HepG2 (cell line): ENCODE results near the gene GRIN3B. TPM values are rescaled to one million over a fixed set of nuclear protein-coding genes. Genes with fewer than 3 reads are reported as not detected.

Source experiments
- CBFB ChIP-seq: sonication (generic); formaldehyde crosslinking; IDR thresholded peaks from 2 replicates; pipeline ENCODE4 v1.4.0; 2020; ENCODE audit warnings: missing genetic modification reagents
- CREB1 ChIP-seq, 2 experiments: fragments of 450-650 bp in 1 of 2; IDR thresholded peaks; 2 replicates each; pipeline ENCODE4 v1.6.1; 2016 to 2017; ENCODE audit warnings: control low read depth in 1 of 2, mild to moderate bottlenecking in 1 of 2, missing compliant biosample characterization in 1 of 2, missing genetic modification characterization in 1 of 2
- EP300 ChIP-seq, 3 experiments: sonication (generic) in 1 of 3; formaldehyde crosslinking in 1 of 3; IDR thresholded peaks; 2 replicates each; pipeline versions ENCODE4 v1.5.1 to v1.6.1; 2011 to 2020; ENCODE audit warnings: low read depth in 2 of 3, low read length in 2 of 3, borderline replicate concordance in 1 of 3, improper control_type of control experiment in 1 of 3, mild to moderate bottlenecking in 1 of 3, missing genetic modification reagents in 1 of 3, moderate library complexity in 1 of 3
- NFRKB ChIP-seq: fragments of 450-650 bp; IDR thresholded peaks from 2 replicates; pipeline ENCODE4 v1.6.1; 2017
- NR2F6 ChIP-seq, 2 experiments: IDR thresholded peaks; 2 replicates each; pipeline ENCODE4 v1.6.1; 2016; ENCODE audit warnings: antibody characterized with exemption in 1 of 2, mild to moderate bottlenecking in 1 of 2
- XRCC5 ChIP-seq: fragments of 200-400 bp; formaldehyde crosslinking; optimal IDR thresholded peaks from 2 replicates; pipeline ENCODE3; 2017; ENCODE audit warnings: mild to moderate bottlenecking, low read length
- ZNF326 ChIP-seq: sonication (generic); formaldehyde crosslinking; IDR thresholded peaks from 2 replicates; pipeline ENCODE4 v1.4.0; 2020; ENCODE audit warnings: missing genetic modification reagents, borderline replicate concordance
- ZNF510 ChIP-seq: sonication (generic); formaldehyde crosslinking; IDR thresholded peaks from 2 replicates; pipeline ENCODE4 v1.4.0; 2020; ENCODE audit warnings: low read depth, mild to moderate bottlenecking, missing genetic modification reagents
- ZNF572 ChIP-seq: sonication (generic); formaldehyde crosslinking; IDR thresholded peaks from 2 replicates; pipeline ENCODE4 v1.5.1; 2020; ENCODE audit warnings: mild to moderate bottlenecking, missing genetic modification reagents
- ZNF674 ChIP-seq: sonication (generic); formaldehyde crosslinking; IDR thresholded peaks from 2 replicates; pipeline ENCODE4 v1.5.0; 2020; ENCODE audit warnings: low read depth, mild to moderate bottlenecking, missing genetic modification reagents
- polyA plus RNA-seq, 8 experiments: library from polyadenylated mRNA; depleted of rRNA in 3 of 8; stranded (reverse) in 7 of 8; unstranded in 1 of 8; fragments of >200 nt; fragmentation: Illumina TruSeq in 4 of 8; extraction: Trizol in 4 of 8; gene quantifications; 2 replicates each; pipeline versions ENCODE4 v1.2.1 to v1.2.3, GENCODE V29; 2011 to 2016; ENCODE audit warnings: low read depth in 4 of 8, missing spikeins in 1 of 8, mixed read lengths in 1 of 8; ENCODE audit not compliant: insufficient read depth in 1 of 8
- total RNA-seq, 5 experiments: library from RNA; depleted of rRNA; stranded (reverse); fragments of >200 nt; fragmentation: Illumina TruSeq; extraction: Trizol; gene quantifications; 2 replicates each; pipeline ENCODE4 v1.2.3, GENCODE V29; 2016; ENCODE audit warnings: low read depth in 1 of 5
- TF ChIP-seq, protein P1 (sequence below): sonication (generic); formaldehyde crosslinking; IDR thresholded peaks from 2 replicates; pipeline ENCODE4 v1.4.0; 2020; ENCODE audit warnings: mild to moderate bottlenecking, missing genetic modification reagents
- TF ChIP-seq, protein P2 (sequence below): sonication (generic); formaldehyde crosslinking; conservative IDR thresholded peaks from 2 replicates; pipeline ENCODE4 v1.4.0; 2020; ENCODE audit warnings: mild to moderate bottlenecking, missing genetic modification reagents, moderate library complexity
- TF ChIP-seq, protein P3 (sequence below): sonication (generic); formaldehyde crosslinking; IDR thresholded peaks from 2 replicates; pipeline ENCODE4 v1.5.1; 2020; ENCODE audit warnings: missing genetic modification reagents, mild to moderate bottlenecking, borderline replicate concordance
- TF ChIP-seq, protein P4 (sequence below): sonication (generic); formaldehyde crosslinking; IDR thresholded peaks from 2 replicates; pipeline ENCODE4 v1.5.0; 2020; ENCODE audit warnings: missing genetic modification reagents, mild to moderate bottlenecking, borderline replicate concordance

The GRIN3B gene
- total and polyA plus RNA-seq, 2 of the 13 experiments (the other 11 are each of a cell fraction or from before 2014, with no cell fraction given), result 0.07 to 0.20 TPM

DNA sequence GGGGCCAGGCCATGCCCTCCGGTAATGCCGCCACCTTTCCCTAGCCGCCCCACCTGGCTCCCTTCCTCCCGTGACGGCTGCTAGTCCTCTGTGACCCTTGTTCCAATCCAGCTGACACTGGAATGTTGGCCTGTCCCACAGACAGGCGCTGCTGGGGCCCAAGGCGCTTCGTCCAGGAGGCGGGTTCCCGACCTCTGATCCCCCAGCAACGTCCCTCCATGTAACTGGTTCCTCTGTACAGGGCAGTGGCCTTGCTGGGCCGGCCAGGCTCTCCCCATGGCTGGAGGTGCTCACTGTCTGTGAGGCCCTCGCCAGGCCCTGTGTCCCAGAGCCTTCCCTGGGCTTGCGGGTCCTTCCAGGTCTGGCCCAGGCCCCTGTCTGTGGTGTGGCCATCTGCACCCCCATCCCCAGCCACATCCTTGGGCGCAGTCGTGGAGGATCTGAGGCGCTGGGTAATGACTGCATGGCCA is 6.8 kb upstream of the GRIN3B start (continued):
- TF ChIP-seq, protein P1, sequence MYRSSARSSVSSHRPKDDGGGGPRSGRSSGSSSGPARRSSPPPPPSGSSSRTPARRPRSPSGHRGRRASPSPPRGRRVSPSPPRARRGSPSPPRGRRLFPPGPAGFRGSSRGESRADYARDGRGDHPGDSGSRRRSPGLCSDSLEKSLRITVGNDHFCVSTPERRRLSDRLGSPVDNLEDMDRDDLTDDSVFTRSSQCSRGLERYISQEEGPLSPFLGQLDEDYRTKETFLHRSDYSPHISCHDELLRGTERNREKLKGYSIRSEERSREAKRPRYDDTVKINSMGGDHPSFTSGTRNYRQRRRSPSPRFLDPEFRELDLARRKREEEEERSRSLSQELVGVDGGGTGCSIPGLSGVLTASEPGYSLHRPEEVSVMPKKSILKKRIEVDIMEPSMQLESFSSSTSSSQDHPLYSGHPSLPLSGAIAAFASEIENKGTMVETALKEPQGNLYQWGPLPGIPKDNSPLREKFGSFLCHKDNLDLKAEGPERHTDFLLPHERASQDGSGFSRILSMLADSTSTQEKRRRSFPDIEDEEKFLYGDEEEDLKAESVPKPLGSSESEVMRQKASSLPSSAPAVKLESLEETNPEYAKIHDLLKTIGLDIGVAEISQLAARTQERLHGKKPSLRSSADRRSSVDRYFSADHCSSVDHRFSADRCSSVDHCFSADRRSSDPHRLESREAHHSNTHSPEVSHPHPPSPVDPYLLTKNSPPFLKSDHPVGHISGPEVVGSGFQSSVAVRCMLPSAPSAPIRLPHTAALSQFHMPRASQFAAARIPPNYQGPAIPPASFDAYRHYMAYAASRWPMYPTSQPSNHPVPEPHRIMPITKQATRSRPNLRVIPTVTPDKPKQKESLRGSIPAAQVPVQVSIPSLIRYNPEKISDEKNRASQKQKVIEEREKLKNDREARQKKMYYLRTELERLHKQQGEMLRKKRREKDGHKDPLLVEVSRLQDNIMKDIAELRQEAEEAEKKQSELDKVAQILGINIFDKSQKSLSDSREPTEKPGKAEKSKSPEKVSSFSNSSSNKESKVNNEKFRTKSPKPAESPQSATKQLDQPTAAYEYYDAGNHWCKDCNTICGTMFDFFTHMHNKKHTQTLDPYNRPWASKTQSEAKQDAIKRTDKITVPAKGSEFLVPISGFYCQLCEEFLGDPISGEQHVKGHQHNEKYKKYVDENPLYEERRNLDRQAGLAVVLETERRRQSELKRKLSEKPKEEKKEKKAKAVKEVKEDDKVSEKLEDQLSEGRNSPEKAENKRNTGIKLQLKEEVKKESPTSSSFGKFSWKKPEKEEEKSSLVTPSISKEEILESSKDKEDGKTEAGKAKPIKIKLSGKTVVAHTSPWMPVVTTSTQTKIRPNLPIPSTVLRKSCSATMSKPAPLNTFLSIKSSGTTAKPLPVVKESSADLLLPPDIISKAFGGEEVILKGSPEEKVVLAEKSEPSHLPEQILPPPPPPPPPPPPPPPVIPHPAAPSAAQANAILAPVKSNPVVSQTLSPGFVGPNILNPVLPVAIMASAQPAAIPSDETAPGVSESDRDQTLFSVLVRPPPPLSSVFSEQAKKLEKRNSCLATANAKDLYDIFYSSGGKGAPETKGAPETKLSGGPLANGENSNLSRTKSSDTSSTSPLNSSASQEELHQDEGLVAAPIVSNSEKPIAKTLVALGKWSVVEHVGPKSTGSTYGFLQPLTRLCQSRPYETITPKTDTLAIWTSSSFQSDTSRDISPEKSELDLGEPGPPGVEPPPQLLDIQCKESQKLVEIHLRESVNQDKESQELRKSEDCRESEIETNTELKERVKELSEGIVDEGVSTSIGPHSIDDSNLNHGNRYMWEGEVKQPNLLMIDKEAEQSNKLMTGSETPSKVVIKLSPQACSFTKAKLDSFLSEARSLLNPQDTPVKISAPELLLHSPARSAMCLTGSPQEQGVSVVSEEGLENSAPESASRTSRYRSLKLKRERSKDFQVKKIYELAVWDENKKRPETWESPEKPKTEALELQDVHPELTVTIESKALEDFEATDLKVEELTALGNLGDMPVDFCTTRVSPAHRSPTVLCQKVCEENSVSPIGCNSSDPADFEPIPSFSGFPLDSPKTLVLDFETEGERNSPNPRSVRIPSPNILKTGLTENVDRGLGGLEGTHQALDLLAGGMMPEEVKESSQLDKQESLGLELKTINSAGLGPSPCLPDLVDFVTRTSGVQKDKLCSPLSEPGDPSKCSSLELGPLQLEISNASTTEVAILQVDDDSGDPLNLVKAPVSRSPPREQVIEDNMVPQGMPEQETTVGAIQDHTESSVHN, result peak; percentile 84; the same call in 1 of the 2 replicates
- TF ChIP-seq ZNF326 (CRISPR knock-in tag) (no peak), CREB1 (IDR thresholded peaks at IDR 0.05) (no peak), CREB1 (CRISPR knock-in tag; IDR thresholded peaks at IDR 0.05) (no peak), NFRKB (no peak), ZNF572 (CRISPR knock-in tag) (no peak), ZNF674 (no peak), CBFB (CRISPR knock-in tag) (peak; percentile 42; the same call in 1 of the 2 replicates), ZNF510 (CRISPR knock-in tag) (no peak), XRCC5 (peak; percentile 13), NR2F6 (IDR thresholded peaks at IDR 0.05) (peak; percentile 84), NR2F6 (CRISPR knock-in tag; IDR thresholded peaks at IDR 0.05) (peak; percentile 93), EP300 (IDR thresholded peaks at IDR 0.05; ENCODE audit: low read depth in 2 of 2, low read length in 2 of 2) (peak in 1 of 2 experiments; percentile 48; a peak in 1 of 4 replicates), EP300 (CRISPR knock-in tag; IDR thresholded peaks at IDR 0.05; ENCODE audit: borderline replicate concordance) (peak; percentile 41; the same call in 1 of the 2 replicates)
- TF ChIP-seq, protein P2, sequence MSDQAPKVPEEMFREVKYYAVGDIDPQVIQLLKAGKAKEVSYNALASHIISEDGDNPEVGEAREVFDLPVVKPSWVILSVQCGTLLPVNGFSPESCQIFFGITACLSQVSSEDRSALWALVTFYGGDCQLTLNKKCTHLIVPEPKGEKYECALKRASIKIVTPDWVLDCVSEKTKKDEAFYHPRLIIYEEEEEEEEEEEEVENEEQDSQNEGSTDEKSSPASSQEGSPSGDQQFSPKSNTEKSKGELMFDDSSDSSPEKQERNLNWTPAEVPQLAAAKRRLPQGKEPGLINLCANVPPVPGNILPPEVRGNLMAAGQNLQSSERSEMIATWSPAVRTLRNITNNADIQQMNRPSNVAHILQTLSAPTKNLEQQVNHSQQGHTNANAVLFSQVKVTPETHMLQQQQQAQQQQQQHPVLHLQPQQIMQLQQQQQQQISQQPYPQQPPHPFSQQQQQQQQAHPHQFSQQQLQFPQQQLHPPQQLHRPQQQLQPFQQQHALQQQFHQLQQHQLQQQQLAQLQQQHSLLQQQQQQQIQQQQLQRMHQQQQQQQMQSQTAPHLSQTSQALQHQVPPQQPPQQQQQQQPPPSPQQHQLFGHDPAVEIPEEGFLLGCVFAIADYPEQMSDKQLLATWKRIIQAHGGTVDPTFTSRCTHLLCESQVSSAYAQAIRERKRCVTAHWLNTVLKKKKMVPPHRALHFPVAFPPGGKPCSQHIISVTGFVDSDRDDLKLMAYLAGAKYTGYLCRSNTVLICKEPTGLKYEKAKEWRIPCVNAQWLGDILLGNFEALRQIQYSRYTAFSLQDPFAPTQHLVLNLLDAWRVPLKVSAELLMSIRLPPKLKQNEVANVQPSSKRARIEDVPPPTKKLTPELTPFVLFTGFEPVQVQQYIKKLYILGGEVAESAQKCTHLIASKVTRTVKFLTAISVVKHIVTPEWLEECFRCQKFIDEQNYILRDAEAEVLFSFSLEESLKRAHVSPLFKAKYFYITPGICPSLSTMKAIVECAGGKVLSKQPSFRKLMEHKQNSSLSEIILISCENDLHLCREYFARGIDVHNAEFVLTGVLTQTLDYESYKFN, result peak; percentile 92
- TF ChIP-seq, protein P3, sequence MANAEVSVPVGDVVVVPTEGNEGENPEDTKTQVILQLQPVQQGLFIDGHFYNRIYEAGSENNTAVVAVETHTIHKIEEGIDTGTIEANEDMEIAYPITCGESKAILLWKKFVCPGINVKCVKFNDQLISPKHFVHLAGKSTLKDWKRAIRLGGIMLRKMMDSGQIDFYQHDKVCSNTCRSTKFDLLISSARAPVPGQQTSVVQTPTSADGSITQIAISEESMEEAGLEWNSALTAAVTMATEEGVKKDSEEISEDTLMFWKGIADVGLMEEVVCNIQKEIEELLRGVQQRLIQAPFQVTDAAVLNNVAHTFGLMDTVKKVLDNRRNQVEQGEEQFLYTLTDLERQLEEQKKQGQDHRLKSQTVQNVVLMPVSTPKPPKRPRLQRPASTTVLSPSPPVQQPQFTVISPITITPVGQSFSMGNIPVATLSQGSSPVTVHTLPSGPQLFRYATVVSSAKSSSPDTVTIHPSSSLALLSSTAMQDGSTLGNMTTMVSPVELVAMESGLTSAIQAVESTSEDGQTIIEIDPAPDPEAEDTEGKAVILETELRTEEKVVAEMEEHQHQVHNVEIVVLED (CRISPR knock-in tag), result 0 out of 2 replicates have a peak, but pooled peaks have one; percentile 36
- TF ChIP-seq, protein P4, sequence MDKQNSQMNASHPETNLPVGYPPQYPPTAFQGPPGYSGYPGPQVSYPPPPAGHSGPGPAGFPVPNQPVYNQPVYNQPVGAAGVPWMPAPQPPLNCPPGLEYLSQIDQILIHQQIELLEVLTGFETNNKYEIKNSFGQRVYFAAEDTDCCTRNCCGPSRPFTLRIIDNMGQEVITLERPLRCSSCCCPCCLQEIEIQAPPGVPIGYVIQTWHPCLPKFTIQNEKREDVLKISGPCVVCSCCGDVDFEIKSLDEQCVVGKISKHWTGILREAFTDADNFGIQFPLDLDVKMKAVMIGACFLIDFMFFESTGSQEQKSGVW (CRISPR knock-in tag), result no peak
